Measurements from ENCODE around the gene QRICH1. TPM values are rescaled to one million over a fixed set of nuclear protein-coding genes. Genes with fewer than 3 reads are reported as not detected.

QRICH1 gene
- total and polyA plus RNA-seq, 2 of the 4 experiments (the other 2 are of a cell fraction): 62.7 to 77.3 TPM

DNA sequence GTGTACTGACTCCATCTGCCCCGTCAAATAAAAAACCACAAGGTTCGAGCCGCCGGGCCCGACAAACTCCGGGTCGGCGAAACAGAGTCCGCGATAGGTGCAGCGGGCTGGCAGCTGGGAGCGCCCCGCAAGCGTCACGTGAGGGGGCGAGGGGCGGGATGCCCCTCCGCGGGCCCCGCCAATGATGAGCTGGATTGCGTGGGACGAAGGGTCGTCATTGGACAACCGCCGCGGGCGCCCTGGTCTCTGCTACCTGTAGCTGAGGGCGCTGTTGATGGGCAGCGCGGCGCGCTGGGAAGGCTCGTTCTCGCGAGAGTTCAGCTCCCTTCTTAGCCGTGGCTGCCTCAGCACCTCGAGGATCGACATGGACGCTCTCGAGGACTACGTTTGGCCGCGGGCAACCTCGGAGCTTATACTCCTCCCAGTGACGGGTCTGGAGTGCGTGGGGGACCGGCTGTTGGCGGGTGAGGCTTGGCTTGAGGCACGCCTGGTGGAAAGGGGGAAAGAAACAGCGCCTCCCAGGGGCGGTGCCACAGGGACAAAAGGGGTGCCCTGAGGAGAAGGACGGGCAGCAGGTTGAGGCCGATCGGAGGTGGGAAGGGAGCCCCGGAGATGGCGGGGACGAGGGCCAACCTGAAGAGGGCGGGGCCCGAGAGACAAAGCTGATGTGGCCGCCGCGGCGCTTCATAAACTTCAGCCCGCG lies 86.7 kb downstream of the QRICH1 start, which contains the start of gene WDR6:
TSS of gene WDR6 (plus strand) at position 324 of the 703 bp plus-strand sequence. CDS start at position 365, 41 bp downstream.
- Histone ChIP-seq H3K36me3 (ENCODE audit: control insufficient read depth, insufficient read depth, low read length) (peaks cover 11% of the 10 kb centered on the region), H2AK5ac (ENCODE audit: low read depth, low read length) (peak within 1 kb of the TSS; percentile 98), H3K9ac (ENCODE audit: low read depth, low read length) (peak within 1 kb of the TSS; percentile 99), H3K27ac (ENCODE audit: insufficient read depth, low read length) (peak within 1 kb of the TSS; percentile 99), H2BK120ac (ENCODE audit: low read depth, low read length) (peak within 1 kb of the TSS; percentile 69), H2BK5ac (ENCODE audit: low read depth, low read length, poor library complexity, severe bottlenecking) (peak within 1 kb of the TSS; percentile 95), H3K79me1 (ENCODE audit: low read depth in 1 of 2, low read length in 2 of 2) (peaks cover 0 to 50% of the 10 kb centered on the region in 2 experiments; a peak in 2 of 4 replicates), H2BK20ac (ENCODE audit: low read depth, low read length) (no peak within 1 kb of the TSS), H3K4me1 (ENCODE audit: control insufficient read depth, insufficient read depth, low read length) (peaks cover 11% of the 10 kb centered on the region), H3K9me3 (ENCODE audit: control insufficient read depth, insufficient read depth, low read length) (no peaks in the 10 kb centered on the region), H3K4ac (ENCODE audit: low read depth, low read length) (peak within 1 kb of the TSS; percentile 99), H2AFZ (replicated peaks; ENCODE audit: low read length, poor library complexity) (peak within 1 kb of the TSS; percentile 95), H3K27me3 (ENCODE audit: control insufficient read depth, insufficient read depth, low read length) (no peaks in the 10 kb centered on the region), H3K4me2 (ENCODE audit: low read depth, low read length) (peak within 1 kb of the TSS; percentile 92), H4K20me1 (ENCODE audit: insufficient read depth, low read length) (peaks cover 29% of the 10 kb centered on the region), H3K23ac (ENCODE audit: low read depth, low read length) (peak within 1 kb of the TSS; percentile 91), H4K8ac (ENCODE audit: low read depth in 2 of 2, low read length in 2 of 2) (peak within 1 kb of the TSS; percentile 98), H2AK9ac (replicated peaks; ENCODE audit: low read depth, low read length, poor library complexity) (peak within 1 kb of the TSS; percentile 99), H3K4me3 (ENCODE audit: insufficient read depth, low read depth, low read length) (peak within 1 kb of the TSS; percentile 87), H4K91ac (ENCODE audit: insufficient read depth, low read depth, low read length) (peak within 1 kb of the TSS; percentile 99), H3K56ac (ENCODE audit: extremely low read depth, insufficient read depth, low read length) (peak within 1 kb of the TSS; percentile 93), H4K5ac (ENCODE audit: low read depth, low read length) (peak within 1 kb of the TSS; percentile 97), H2BK15ac (ENCODE audit: low read depth, low read length) (no peak within 1 kb of the TSS; the same call in 1 of the 3 replicates), H3K18ac (ENCODE audit: low read depth, low read length) (peak within 1 kb of the TSS; percentile 94), H3K14ac (replicated peaks; ENCODE audit: low read depth, low read length) (peak within 1 kb of the TSS; percentile 99), H3K9me1 (ENCODE audit: insufficient read depth, low read length) (peaks cover 26% of the 10 kb centered on the region)
- 0% methylated on average over 30 of the region's 65 CpGs; no CpG with 5 or more reads in 1 of the 2 experiments for WGBS, 2 experiments (ENCODE audit: extremely low coverage in 2 of 2, insufficient read length in 1 of 2)
- in situ Hi-C loops (cut with MboI; ENCODE audit: low sequenced_read_pairs) (no loop called here), dilution Hi-C loops (cut with HindIII; ENCODE audit: low sequenced_read_pairs, unreplicated experiment) (no loop called here), intact Hi-C loops (cut with micrococcal nuclease) (loop anchor here (2.0 kb wide), 1 partner anchor 18 kb away; no protein-coding TSS in a partner anchor)
- POLR2A ChIA-PET (ENCODE audit: unreplicated experiment): interaction anchor here (0.5 to 2.5 kb wide), 7 partner anchors 9 to 114 kb away, joined by 3 to 13 read pairs (median 7); partner anchors contain the start of genes DALRD3, P4HTM and USP19
- TF ChIP-seq RCOR1 (IDR thresholded peaks at IDR 0.05; ENCODE audit: insufficient replicate concordance, low read length): no peak
- TF ChIP-seq CEBPB (IDR thresholded peaks at IDR 0.05; ENCODE audit: low read depth, low read length): no peak; the same call in 1 of the 2 replicates
- no peak for TF ChIP-seq NFE2L2 (IDR thresholded peaks at IDR 0.05; ENCODE audit: low read depth, low read length)
- TF ChIP-seq MAZ (IDR thresholded peaks at IDR 0.05; ENCODE audit: borderline replicate concordance, low read depth, low read length): peak; percentile 76; the same call in 1 of the 2 replicates
- TF ChIP-seq CHD1 (IDR thresholded peaks at IDR 0.05; ENCODE audit: low read depth, low read length): peak; percentile 82; the same call in 1 of the 2 replicates
- TF ChIP-seq CTCF (conservative IDR thresholded peaks at IDR 0.05; ENCODE audit: low read depth, low read length): peak; percentile 36
- TF ChIP-seq RAD21 (IDR thresholded peaks at IDR 0.05; ENCODE audit: low read length): peak; percentile 4; the same call in 1 of the 2 replicates
- TF ChIP-seq MAFK (IDR thresholded peaks at IDR 0.05; ENCODE audit: low read depth, low read length): no peak
- 0 out of 2 replicates have a peak, but pooled peaks have one; percentile 17 for TF ChIP-seq FOS (IDR thresholded peaks at IDR 0.05; ENCODE audit: low read depth, low read length)
- TF ChIP-seq BHLHE40 (IDR thresholded peaks at IDR 0.05; ENCODE audit: low read depth, low read length): peak; percentile 97
- TF ChIP-seq, protein P1, sequence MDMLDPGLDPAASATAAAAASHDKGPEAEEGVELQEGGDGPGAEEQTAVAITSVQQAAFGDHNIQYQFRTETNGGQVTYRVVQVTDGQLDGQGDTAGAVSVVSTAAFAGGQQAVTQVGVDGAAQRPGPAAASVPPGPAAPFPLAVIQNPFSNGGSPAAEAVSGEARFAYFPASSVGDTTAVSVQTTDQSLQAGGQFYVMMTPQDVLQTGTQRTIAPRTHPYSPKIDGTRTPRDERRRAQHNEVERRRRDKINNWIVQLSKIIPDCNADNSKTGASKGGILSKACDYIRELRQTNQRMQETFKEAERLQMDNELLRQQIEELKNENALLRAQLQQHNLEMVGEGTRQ (IDR thresholded peaks at IDR 0.05; ENCODE audit: low read depth, low read length): peak; percentile 99
- TF ChIP-seq POLR2A (IDR thresholded peaks at IDR 0.05; ENCODE audit: low read depth, low read length): peak; percentile 90
- CTCF ChIA-PET: interaction anchor here (0.6 to 1.5 kb wide), 6 partner anchors 11 to 87 kb away, joined by 3 to 10 read pairs (median 4); partner anchors contain the start of genes NDUFAF3 and QRICH1
- BruUV-seq (replicated peaks): no TSS peak
- peak; percentile 87 for ATAC-seq (ENCODE audit: low read depth)
- peak; percentile 97 for DNase-seq
